Measurements from ENCODE around the gene DDX43.
"Not testable (repeated sequence)": the region's sequence is repeated elsewhere in the genome, so short reads cannot be mapped to it uniquely, and the experiment has no call there.

Gene DDX43

DNA sequence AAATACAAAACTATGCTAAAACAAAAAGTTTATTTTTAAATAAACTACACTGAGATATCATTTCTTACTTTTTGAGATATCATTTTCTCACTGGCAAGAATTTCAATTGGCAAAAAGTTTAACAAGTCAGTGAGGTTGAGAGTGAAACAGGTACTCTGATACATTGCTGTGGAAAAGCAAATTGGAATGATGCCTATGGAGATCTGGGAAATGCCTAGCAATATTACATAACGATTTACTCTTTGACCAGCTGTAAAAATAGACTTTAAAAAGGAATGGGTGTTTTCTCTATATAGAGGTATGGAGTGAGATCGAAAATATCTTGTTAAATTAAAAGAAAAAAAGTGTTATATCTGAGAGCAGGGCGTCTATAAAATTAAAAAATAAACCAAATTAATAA, 40.6 kb downstream of the DDX43 start:
- in situ Hi-C loops (cut with MboI; ENCODE audit: low sequenced_read_pairs, unreplicated experiment), result no loop called here
- DNase-seq (ENCODE audit: low spot score), result no peak
- TF ChIP-seq, protein P1, sequence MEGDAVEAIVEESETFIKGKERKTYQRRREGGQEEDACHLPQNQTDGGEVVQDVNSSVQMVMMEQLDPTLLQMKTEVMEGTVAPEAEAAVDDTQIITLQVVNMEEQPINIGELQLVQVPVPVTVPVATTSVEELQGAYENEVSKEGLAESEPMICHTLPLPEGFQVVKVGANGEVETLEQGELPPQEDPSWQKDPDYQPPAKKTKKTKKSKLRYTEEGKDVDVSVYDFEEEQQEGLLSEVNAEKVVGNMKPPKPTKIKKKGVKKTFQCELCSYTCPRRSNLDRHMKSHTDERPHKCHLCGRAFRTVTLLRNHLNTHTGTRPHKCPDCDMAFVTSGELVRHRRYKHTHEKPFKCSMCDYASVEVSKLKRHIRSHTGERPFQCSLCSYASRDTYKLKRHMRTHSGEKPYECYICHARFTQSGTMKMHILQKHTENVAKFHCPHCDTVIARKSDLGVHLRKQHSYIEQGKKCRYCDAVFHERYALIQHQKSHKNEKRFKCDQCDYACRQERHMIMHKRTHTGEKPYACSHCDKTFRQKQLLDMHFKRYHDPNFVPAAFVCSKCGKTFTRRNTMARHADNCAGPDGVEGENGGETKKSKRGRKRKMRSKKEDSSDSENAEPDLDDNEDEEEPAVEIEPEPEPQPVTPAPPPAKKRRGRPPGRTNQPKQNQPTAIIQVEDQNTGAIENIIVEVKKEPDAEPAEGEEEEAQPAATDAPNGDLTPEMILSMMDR (IDR thresholded peaks at IDR 0.05; ENCODE audit: borderline replicate concordance, control extremely low read depth, extremely low read depth, insufficient read depth, missing control alignments), result no peak

- TF ChIP-seq, protein P1 (IDR thresholded peaks at IDR 0.05; ENCODE audit: borderline replicate concordance, control extremely low read depth, extremely low read depth, insufficient read depth, missing control alignments), result no peak
- no peak for DNase-seq (ENCODE audit: low spot score)
- in situ Hi-C loops (cut with MboI; ENCODE audit: low sequenced_read_pairs, unreplicated experiment), result no loop called here
Observed at GRCh38 chr6:73443555-73443954, 48.9 kb downstream of the DDX43 start.

DNA sequence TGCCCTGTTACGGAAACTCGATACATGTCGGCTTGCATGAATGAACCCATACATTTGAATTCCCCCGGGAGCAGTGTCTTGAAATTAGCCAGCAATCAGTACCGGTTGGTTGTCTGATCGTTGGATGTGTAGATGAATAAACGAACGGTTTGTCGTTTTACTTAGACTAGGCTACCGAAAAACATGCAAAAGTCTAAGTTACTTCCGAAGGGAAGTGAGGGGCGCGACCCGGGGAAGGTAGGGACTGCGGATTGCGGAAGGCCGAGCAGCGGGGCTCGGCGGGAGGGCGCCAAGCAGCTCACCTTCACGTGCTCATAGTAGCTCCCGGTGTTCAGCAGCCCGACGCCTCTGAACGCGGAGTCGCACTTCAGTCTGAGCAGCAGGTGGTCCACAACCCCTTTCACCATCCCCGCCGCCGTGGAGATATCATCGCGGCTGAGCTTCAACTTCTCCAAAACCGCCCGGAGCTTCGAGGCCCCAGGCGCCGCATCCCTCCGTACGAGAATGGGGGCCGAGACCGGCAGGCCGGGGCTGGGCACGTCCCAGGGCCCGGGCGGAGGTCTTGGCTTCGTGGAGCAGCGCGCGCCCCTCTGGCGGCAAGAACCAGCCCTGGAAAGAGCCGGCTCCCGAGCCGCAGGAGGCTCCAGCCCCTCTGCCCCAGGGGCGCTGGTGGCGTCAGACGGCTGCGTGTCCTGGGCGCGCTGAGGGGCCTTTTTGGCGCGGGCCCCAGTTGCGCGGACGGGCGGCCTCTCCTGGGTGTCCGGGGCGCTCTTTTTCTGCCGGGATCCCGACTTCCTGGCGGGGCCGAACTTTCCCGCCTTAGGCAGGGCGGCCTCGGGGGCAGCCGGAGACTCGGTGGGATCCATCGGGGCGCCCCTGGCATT, 56.8 kb downstream of the DDX43 start:
- TF ChIP-seq, protein P1 (IDR thresholded peaks at IDR 0.05; ENCODE audit: borderline replicate concordance, control extremely low read depth, extremely low read depth, insufficient read depth, missing control alignments), result no peak
- in situ Hi-C loops (cut with MboI; ENCODE audit: low sequenced_read_pairs, unreplicated experiment), result no loop called here
- peak; percentile 66 for DNase-seq (ENCODE audit: low spot score)

- TF ChIP-seq, protein P1 (IDR thresholded peaks at IDR 0.05; ENCODE audit: borderline replicate concordance, control extremely low read depth, extremely low read depth, insufficient read depth, missing control alignments), result no peak
- peak; percentile 85 for DNase-seq (ENCODE audit: low spot score)
- in situ Hi-C loops (cut with MboI; ENCODE audit: low sequenced_read_pairs, unreplicated experiment), result no loop called here
Observed at GRCh38 chr6:73452107-73452461, 57.5 kb downstream of the DDX43 start, which contains the start of gene CGAS. Gene CGAS (minus strand): TSS chr6:73452297. CDS start chr6:73452181, 116 bp downstream.

DNA sequence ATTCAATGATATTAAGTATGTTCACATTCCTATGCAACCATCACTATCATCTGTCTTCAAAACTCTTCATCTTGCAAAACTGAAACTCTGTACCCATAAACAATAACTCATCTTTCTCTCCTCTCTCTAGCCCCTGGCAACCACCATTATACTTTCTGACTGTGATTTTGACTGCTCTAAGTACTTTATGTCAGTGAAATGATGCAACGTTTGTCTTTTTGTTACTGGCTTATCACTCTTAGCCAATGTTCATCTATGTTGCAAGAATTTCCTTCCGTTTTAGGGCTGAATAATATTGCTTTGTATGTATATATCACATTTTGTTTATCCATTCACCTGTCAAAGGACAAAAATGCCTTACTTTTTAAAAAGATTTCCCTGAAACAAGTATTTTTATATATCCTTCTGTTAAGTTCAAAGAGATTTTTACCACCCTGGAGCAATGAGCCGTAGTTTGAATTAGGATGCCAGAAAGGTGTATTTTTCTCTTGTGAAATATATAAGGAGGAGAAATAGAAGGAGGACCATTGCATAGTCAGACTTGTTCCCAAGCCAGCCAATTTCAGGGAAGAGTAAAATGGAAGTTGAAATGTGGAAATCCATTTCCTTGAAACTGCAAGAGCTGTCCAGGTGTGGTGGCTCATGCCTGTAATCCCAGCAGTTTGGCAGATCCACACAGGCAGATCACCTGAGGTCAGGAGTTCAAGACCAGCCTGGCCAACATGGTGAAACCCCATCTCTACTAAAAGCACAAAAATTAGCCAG, 61.4 kb downstream of the DDX43 start:
- in situ Hi-C loops (cut with MboI; ENCODE audit: low sequenced_read_pairs, unreplicated experiment), result no loop called here
- TF ChIP-seq, protein P1 (IDR thresholded peaks at IDR 0.05; ENCODE audit: borderline replicate concordance, control extremely low read depth, extremely low read depth, insufficient read depth, missing control alignments), result no peak
- no peak for DNase-seq (ENCODE audit: low spot score)

DNA sequence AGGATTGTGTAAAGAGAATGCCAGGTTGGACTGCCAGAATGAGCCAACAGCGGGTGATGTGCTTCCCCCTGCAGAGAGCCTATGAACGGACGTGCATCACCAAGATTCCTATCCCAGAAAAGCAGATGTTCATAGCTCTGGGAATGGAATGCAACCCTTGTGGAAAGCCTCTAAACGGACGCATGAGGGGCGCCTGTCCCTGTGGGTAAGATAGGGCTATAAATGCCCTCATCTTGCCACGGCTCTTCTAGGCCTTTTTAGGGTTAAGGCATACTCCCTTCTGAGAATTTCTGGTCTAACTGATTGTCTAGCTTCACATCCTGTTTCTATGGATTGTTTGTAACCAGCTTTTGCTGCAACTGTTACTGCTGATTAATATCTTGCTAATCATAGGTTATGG, 64.8 kb downstream of the DDX43 start:
- DNase-seq (ENCODE audit: low spot score); in situ Hi-C loops (cut with MboI; ENCODE audit: low sequenced_read_pairs, unreplicated experiment): not testable (repeated sequence)

GRCh38 chr6:73460056-73460455, 65.4 kb downstream of the DDX43 start:
- TF ChIP-seq, protein P1 (IDR thresholded peaks at IDR 0.05; ENCODE audit: borderline replicate concordance, control extremely low read depth, extremely low read depth, insufficient read depth, missing control alignments), result no peak
- in situ Hi-C loops (cut with MboI; ENCODE audit: low sequenced_read_pairs, unreplicated experiment), result no loop called here
- no peak for DNase-seq (ENCODE audit: low spot score)

Data from GM13976 (cell line).